Lung microvascular endothelial cell (primary cell): Measurements from ENCODE around the gene RIMBP3B. TPM values are rescaled to one million over a fixed set of nuclear protein-coding genes. Genes with fewer than 3 reads are reported as not detected.
"Not testable (repeated sequence)": the region's sequence is repeated elsewhere in the genome, so short reads cannot be mapped to it uniquely, and the experiment has no call there.

Experiments
- DNase-seq, 2 donors: peaks; one replicate each; pipeline versions ENCODE4 v3.0.0 to v3.0.0-alpha.2; 2010; ENCODE audit warnings: low read depth in 2 of 2
- total RNA-seq: library from RNA; depleted of rRNA; stranded (reverse); fragments of >200 nt; gene quantifications from 2 replicates; pipeline ENCODE4 v1.2.1, GENCODE V29; 2014

Gene RIMBP3B
- total RNA-seq, 1 donor from 2014 or later, result under 0.01 TPM

DNA sequence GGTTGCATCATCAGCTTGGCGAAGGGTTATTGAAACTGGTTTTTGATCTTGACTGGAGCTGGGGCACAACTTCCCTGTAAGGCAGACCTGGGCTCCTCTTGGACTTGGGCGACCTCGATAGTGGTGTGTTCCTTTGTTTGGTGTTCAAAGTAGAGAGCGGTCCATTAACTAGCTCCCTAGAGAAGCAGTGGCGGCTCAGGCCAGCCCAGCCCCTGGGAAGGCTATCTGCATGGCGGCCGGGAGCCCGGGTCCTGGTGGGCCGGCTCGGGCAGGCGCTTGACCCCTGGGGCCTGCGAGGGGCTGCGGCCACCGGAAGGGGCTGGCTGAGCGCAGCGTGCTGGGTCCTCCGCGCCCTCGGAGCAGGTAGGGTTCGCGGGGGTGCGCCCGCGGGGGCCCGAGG, 32.8 kb downstream of the RIMBP3B start:
- DNase-seq, result not testable (repeated sequence)

DNA sequence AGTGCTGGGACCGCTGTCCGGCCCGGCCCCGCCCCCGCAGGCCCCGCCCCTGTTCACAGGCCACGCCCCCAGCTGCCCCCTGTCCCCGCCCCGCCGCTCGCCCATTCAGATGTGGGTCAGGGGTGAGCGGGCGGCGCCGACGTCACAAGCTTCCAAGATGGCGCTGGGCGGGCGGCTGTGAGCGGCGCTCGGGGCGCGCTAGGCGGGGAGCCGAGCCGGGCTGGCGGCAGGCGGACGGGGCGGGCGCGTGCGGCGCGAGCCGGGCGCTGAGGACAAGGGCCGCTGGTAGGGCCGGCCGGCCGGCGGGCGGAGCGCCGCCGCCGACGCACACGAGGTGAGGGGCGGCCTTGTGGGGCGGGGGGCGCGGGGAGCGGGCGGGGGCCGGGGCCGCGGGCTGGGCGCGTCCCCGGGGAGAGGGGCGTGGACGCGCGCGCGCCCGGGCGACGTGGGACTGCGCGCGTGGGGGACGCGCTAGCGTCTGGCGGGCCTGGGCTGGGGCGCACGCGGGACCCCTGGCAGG, 33.7 kb downstream of the RIMBP3B start, which contains the start of gene HIC2:
Gene HIC2, plus strand, starts transcription at position 145 of the 520 bp plus-strand sequence. CDS start 25,461 bp downstream, outside the sequence.
- not testable (repeated sequence) for DNase-seq

DNA sequence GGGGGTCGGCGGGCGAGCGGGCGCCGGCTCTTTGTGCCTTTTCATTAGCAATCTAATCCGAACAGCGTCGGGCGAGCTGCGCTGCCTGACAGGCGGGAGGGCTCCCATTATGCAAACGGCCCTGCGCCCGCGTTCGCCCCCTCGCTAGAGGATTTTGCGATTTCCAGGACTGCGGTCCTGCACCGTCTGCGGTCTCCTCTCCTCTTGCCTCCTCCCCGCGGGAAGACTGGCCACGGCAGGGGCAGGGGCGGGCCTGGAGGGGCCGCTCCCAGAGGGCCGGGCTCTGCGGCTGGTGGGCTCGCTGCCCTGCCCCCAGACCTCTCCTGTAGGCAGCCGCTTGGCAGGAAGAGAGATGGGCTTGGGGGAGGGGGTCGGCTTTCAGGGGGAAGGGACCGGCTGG, 34.3 kb downstream of the RIMBP3B start:
- DNase-seq, result not testable (repeated sequence)

DNA sequence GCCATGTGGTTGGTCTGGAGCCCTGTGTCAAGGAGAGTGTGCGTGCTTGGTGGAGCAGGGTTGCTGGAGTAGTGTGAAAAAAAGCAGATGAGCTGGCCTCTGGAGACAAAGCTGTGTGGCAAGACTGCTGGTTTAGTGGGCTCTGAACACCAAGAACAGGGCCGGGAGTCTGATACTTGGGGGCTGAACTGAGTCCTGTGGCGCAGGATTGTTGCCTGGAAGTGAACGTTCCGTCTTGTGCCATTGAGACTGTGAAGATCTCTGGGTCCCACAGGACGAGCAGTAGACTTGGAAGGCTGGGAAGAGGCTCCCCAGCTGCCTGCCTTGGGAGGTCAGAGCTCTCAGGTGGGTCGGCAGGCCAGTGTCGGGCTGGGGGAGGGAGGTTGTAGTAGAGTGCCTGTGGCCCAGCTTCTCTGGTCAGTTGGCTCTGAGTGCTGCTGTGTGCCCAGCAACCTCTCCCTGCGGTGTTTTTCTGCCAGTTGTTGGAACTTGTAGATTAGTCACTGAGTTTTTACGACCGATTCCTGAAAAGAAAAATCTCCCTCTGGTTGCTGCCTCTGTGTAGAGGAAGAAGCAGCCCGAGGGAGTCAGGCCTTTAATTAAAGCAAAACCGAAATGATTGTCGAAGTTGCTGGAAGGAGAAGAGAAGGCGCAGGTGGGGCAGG, 35.6 kb downstream of the RIMBP3B start:
- DNase-seq, result not testable (repeated sequence)

- not testable (repeated sequence) for DNase-seq
Observed at GRCh38 chr22:21420180-21420763, 36.7 kb downstream of the RIMBP3B start.

GRCh38 chr22:21424084-21424709, 40.6 kb downstream of the RIMBP3B start:
- DNase-seq, result not testable (repeated sequence)

GRCh38 chr22:21434378-21435233, 51.1 kb downstream of the RIMBP3B start:
- DNase-seq, result not testable (repeated sequence)

GRCh38 chr22:21435998-21436810, 52.7 kb downstream of the RIMBP3B start:
- not testable (repeated sequence) for DNase-seq

DNA sequence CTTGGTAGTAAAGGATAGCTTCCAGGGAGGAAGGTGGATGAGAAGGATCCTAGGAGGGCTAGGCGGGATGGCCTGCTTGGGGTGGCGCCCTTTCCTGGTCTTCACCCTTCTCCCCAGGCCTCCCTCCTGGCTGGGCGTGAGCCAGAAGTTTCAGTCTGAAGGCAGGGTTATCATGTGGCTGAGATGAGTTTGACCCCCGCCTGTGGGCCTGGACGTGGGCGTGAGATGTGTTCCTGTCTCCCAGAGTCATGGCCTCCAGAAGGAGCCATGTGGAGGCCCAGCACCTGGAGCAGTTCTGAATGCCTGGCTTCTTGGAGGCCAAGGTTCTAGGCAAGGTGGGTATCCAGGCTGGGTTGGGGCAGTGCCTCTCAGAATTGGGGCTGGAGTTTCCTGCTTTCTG, 54.5 kb downstream of the RIMBP3B start:
- DNase-seq, result not testable (repeated sequence)

Other genes with a start within 250 kb of the RIMBP3B start
- gene HIC2, start 33.6 kb downstream of the RIMBP3B start, total RNA-seq, result 1.7 and 3.2 TPM in 2 replicates
- gene TMEM191C, start 83.6 kb downstream of the RIMBP3B start, total RNA-seq, result 0.20 and 0.44 TPM in 2 replicates
- under 0.01 TPM in 2 replicates for gene RIMBP3C, start 167.7 kb downstream of the RIMBP3B start, total RNA-seq
- 21.4 and 23.3 TPM in 2 replicates for gene UBE2L3, start 184.0 kb downstream of the RIMBP3B start, total RNA-seq
- 10.5 and 12.0 TPM in 2 replicates for gene YDJC, start 246.3 kb downstream of the RIMBP3B start, total RNA-seq
- gene CCDC116, start 249.0 kb downstream of the RIMBP3B start, total RNA-seq, result not detected in 2 replicates